HepG2 (cell line): ENCODE results near the gene UBE2G2. TPM values are rescaled to one million over a fixed set of nuclear protein-coding genes. Genes with fewer than 3 reads are reported as not detected.

Experiments
- ATAC-seq: fragments of 200-7000 bp; cut with Tn5 transposase; 3 replicates; pipeline ENCODE4 v1.9.1; 2020; ENCODE audit warnings: mild to moderate bottlenecking, moderate library complexity
- BruUV-seq: library from RNA; stranded (reverse); fragments of 400-500 nt; replicated peaks from 2 replicates; lab custom pipeline; 2021; lab: Mats Ljungman, UMichigan
- CTCF ChIA-PET: fragments of 300-600 bp; formaldehyde crosslinking; extraction: SDS; loops from one replicate; lab custom pipeline; 2021; ENCODE audit warnings: low total read pairs, inconsistent platforms, low intra/inter-chr PET ratio; lab: Yijun Ruan, JAX
- POLR2A ChIA-PET: fragments of 350-600 bp; sonication (Branson Sonifier 250); formaldehyde crosslinking; loops from one replicate; lab custom pipeline; 2020; ENCODE audit warnings: antibody characterized with exemption, inconsistent platforms; lab: Yijun Ruan, JAX
- DNase-seq: peaks from one replicate; pipeline ENCODE4 v3.0.0-alpha.2; 2015; ENCODE audit warnings: low spot score
- FAIRE-seq: peaks from 3 replicates; lab custom pipeline; 2011; peaks lifted over from hg19 to GRCh38; lab: Jason Lieb, UNC
- H2AFZ ChIP-seq: one replicate; pipeline ENCODE4 v1.6.1; 2011; ENCODE audit warnings: low read length, inconsistent platforms
- H3K27ac ChIP-seq: fragments of 300-600 bp; 3 replicates; pipeline ENCODE4 v1.8.0; 2011; ENCODE audit warnings: mixed run types, mild to moderate bottlenecking, mixed read lengths, low read length, inconsistent platforms; ENCODE audit not compliant: insufficient read depth; ENCODE audit errors: extremely low read length
- H3K27me3 ChIP-seq, 2 experiments: fragments of 200-600 bp in 1 of 2; 2 replicates in 1 of 2; 3 replicates in 1 of 2; pipeline versions ENCODE4 v1.6.0 to v1.8.0; 2011; ENCODE audit warnings: low read length in 2 of 2, mild to moderate bottlenecking in 2 of 2, moderate library complexity in 2 of 2, inconsistent platforms in 1 of 2; ENCODE audit not compliant: insufficient read depth in 2 of 2, control insufficient read depth in 1 of 2
- H3K36me3 ChIP-seq, 2 experiments: fragments of 200-600 bp in 1 of 2; replicated peaks in 1 of 2; 2 replicates in 1 of 2; 3 replicates in 1 of 2; pipeline versions ENCODE4 v1.5.1 to v1.8.0; 2011; ENCODE audit warnings: low read length in 2 of 2, inconsistent platforms in 1 of 2; ENCODE audit not compliant: insufficient read depth in 2 of 2, control insufficient read depth in 1 of 2
- H3K4me1 ChIP-seq: 2 replicates; pipeline ENCODE4 v1.5.1; 2012; ENCODE audit warnings: low read length, inconsistent platforms; ENCODE audit not compliant: insufficient read depth
- H3K4me2 ChIP-seq: 2 replicates; pipeline ENCODE4 v1.6.0; 2011; ENCODE audit warnings: low read depth, low read length, inconsistent platforms
- H3K4me3 ChIP-seq, 3 experiments: fragments of 200-600 bp in 1 of 3; sonication (generic), shearing (Covaris generic) in 1 of 3; replicated peaks in 1 of 3; 2 replicates each; pipeline ENCODE4 v1.5.1; 2011 to 2016; ENCODE audit warnings: low read length in 3 of 3, inconsistent platforms in 2 of 3, low read depth in 2 of 3, mild to moderate bottlenecking in 2 of 3, control low read depth in 1 of 3, mixed read lengths in 1 of 3; ENCODE audit not compliant: insufficient read depth in 1 of 3
- H3K79me2 ChIP-seq: one replicate; pipeline ENCODE4 v1.6.1; 2011; ENCODE audit warnings: low read length, inconsistent platforms; ENCODE audit not compliant: insufficient read depth
- H3K9ac ChIP-seq: 2 replicates; pipeline ENCODE4 v1.6.0; 2011; ENCODE audit warnings: mild to moderate bottlenecking, low read depth, low read length, inconsistent platforms; ENCODE audit not compliant: insufficient read depth
- H3K9me3 ChIP-seq: 2 replicates; pipeline ENCODE4 v1.5.1; 2012; ENCODE audit warnings: mild to moderate bottlenecking, low read length
- H4K20me1 ChIP-seq: 2 replicates; pipeline ENCODE4 v1.6.0; 2011; ENCODE audit warnings: inconsistent platforms, mild to moderate bottlenecking, low read length, moderate library complexity; ENCODE audit not compliant: insufficient read depth
- AGO2 ChIP-seq: fragments of 200-400 bp; formaldehyde crosslinking; optimal IDR thresholded peaks from 2 replicates; pipeline ENCODE3; 2017; ENCODE audit warnings: mild to moderate bottlenecking, low read depth, low read length, moderate library complexity
- POLR2A ChIP-seq, 2 experiments: IDR thresholded peaks; 2 replicates each; pipeline ENCODE4 v1.6.1; 2011; ENCODE audit warnings: low read depth in 2 of 2, low read length in 2 of 2, mild to moderate bottlenecking in 1 of 2, moderate library complexity in 1 of 2; ENCODE audit not compliant: insufficient read depth in 1 of 2
- RARG ChIP-seq: sonication (generic); formaldehyde crosslinking; IDR thresholded peaks from 2 replicates; pipeline ENCODE4 v1.4.0; 2020; ENCODE audit warnings: low read depth, mild to moderate bottlenecking, missing genetic modification reagents
- ZFAT ChIP-seq: sonication (generic); formaldehyde crosslinking; conservative IDR thresholded peaks from 2 replicates; pipeline ENCODE4 v1.8.1; 2023; ENCODE audit warnings: missing genetic modification reagents, inconsistent platforms
- ZNF326 ChIP-seq: sonication (generic); formaldehyde crosslinking; IDR thresholded peaks from 2 replicates; pipeline ENCODE4 v1.4.0; 2020; ENCODE audit warnings: missing genetic modification reagents, borderline replicate concordance
- ZNF788 ChIP-seq: sonication (generic); formaldehyde crosslinking; IDR thresholded peaks from 2 replicates; pipeline ENCODE4 v1.5.0; 2020; ENCODE audit warnings: mild to moderate bottlenecking, missing genetic modification reagents, borderline replicate concordance
- WGBS: methylation state at CpG from one replicate; pipeline ENCODE4 v1.1.6; 2017; ENCODE audit warnings: low lambda C conversion rate; 5-methylcytosine and 5-hydroxymethylcytosine counted together
- in situ Hi-C: cut with HindIII; loops from 2 replicates; pipeline ENCODE4 v1.10.0; 2017; ENCODE audit warnings: low pct_unique_long_range_greater_than_20kb; ENCODE audit not compliant: extremely low pct_ligation_motif_present
- intact Hi-C: fragments of 100-400 bp; cut with micrococcal nuclease; formaldehyde crosslinking; loops from one replicate; pipeline ENCODE4 v1.10.0; 2022; ENCODE audit not compliant: unreplicated experiment
- polyA plus RNA-seq, 8 experiments: library from polyadenylated mRNA; depleted of rRNA in 3 of 8; stranded (reverse) in 7 of 8; unstranded in 1 of 8; fragments of >200 nt; fragmentation: Illumina TruSeq in 4 of 8; extraction: Trizol in 4 of 8; gene quantifications; 2 replicates each; pipeline versions ENCODE4 v1.2.1 to v1.2.3, GENCODE V29; 2011 to 2016; ENCODE audit warnings: low read depth in 4 of 8, missing spikeins in 1 of 8, mixed read lengths in 1 of 8; ENCODE audit not compliant: insufficient read depth in 1 of 8
- total RNA-seq, 5 experiments: library from RNA; depleted of rRNA; stranded (reverse); fragments of >200 nt; fragmentation: Illumina TruSeq; extraction: Trizol; gene quantifications; 2 replicates each; pipeline ENCODE4 v1.2.3, GENCODE V29; 2016; ENCODE audit warnings: low read depth in 1 of 5
- TF ChIP-seq, protein P1 (sequence below): IDR thresholded peaks from 2 replicates; pipeline ENCODE4 v1.4.0; 2020; ENCODE audit warnings: mild to moderate bottlenecking, missing genetic modification reagents

The UBE2G2 gene
- total and polyA plus RNA-seq, 2 of the 13 experiments (the other 11 are each of a cell fraction or from before 2014, with no cell fraction given): 55.4 to 92.0 TPM

DNA sequence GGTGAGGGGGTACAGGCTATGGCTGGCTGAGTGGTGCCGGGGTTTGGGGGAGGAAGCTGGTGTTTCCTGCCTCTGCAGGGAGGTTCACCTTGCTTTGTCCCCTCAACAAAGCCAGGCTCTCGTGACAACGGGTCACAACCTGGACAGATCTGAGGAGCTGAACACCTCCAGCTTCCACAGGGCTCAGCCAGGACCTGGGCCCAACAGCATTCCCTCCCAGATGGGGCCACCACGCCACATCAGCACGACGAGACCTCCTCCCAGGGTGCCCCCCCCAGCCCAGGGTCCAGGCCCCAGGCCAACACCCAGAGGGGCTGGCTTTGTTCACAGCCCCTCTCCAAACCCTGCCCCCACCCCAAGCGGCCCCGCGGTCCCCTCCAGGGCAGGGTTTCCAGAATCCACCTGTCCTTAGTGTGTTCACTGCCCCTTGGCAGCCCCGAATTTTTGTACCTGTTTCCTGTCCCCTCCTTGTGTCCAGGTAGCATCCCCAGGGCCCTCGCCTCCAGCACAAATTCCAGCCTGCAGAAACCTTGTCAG, 34.7 kb downstream of the UBE2G2 start:
- ATAC-seq (no peak), DNase-seq (no peak), FAIRE-seq (no peak)
- ChIA-PET CTCF (no interaction called here), POLR2A (no interaction called here)
- Histone ChIP-seq H3K9me3 (no peaks in the 10 kb centered on the region), H3K4me3 (no peak overlapping the region), H3K27me3 (peaks cover 1 to 9% of the 10 kb centered on the region in 2 experiments; a peak in 1 of 5 replicates), H3K4me1 (peaks cover 39% of the 10 kb centered on the region), H3K4me2 (no peak overlapping the region), H3K36me3 (peaks cover 3 to 19% of the 10 kb centered on the region in 2 experiments; a peak in 4 of 5 replicates), H3K27ac (no peak overlapping the region), H3K9ac (no peak overlapping the region), H4K20me1 (no peaks in the 10 kb centered on the region), H2AFZ (no peak overlapping the region), H3K79me2 (no peaks in the 10 kb centered on the region)
- no TSS peak for BruUV-seq
- intact Hi-C loops (no loop called here), in situ Hi-C loops (no loop called here)
- 80% methylated on average over 2 of the region's 11 CpGs for WGBS
- TF ChIP-seq ZNF326 (CRISPR knock-in tag) (no peak), POLR2A (IDR thresholded peaks at IDR 0.05; ENCODE audit: insufficient read depth in 1 of 2, low read depth in 2 of 2, low read length in 2 of 2) (no peak), ZNF788 (CRISPR knock-in tag) (no peak), RARG (CRISPR knock-in tag) (no peak), AGO2 (peak; percentile 0), ZFAT (CRISPR knock-in tag) (no peak)
- TF ChIP-seq, protein P1, sequence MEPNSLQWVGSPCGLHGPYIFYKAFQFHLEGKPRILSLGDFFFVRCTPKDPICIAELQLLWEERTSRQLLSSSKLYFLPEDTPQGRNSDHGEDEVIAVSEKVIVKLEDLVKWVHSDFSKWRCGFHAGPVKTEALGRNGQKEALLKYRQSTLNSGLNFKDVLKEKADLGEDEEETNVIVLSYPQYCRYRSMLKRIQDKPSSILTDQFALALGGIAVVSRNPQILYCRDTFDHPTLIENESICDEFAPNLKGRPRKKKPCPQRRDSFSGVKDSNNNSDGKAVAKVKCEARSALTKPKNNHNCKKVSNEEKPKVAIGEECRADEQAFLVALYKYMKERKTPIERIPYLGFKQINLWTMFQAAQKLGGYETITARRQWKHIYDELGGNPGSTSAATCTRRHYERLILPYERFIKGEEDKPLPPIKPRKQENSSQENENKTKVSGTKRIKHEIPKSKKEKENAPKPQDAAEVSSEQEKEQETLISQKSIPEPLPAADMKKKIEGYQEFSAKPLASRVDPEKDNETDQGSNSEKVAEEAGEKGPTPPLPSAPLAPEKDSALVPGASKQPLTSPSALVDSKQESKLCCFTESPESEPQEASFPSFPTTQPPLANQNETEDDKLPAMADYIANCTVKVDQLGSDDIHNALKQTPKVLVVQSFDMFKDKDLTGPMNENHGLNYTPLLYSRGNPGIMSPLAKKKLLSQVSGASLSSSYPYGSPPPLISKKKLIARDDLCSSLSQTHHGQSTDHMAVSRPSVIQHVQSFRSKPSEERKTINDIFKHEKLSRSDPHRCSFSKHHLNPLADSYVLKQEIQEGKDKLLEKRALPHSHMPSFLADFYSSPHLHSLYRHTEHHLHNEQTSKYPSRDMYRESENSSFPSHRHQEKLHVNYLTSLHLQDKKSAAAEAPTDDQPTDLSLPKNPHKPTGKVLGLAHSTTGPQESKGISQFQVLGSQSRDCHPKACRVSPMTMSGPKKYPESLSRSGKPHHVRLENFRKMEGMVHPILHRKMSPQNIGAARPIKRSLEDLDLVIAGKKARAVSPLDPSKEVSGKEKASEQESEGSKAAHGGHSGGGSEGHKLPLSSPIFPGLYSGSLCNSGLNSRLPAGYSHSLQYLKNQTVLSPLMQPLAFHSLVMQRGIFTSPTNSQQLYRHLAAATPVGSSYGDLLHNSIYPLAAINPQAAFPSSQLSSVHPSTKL (CRISPR knock-in tag): no peak
